ENCODE results near the gene KRTAP1-5.
"Not testable (repeated sequence)": the region's sequence is repeated elsewhere in the genome, so short reads cannot be mapped to it uniquely, and the experiment has no call there.

KRTAP1-5 gene

GRCh38 chr17:41046735-41047465, 19.9 kb upstream of the KRTAP1-5 start, which contains the start of gene KRTAP2-1:
TSS of gene KRTAP2-1 (minus strand) at chr17:41047316. CDS start at chr17:41047267, 49 bp downstream.
- DNase-seq, result not testable (repeated sequence)

GRCh38 chr17:41042953-41043352, 15.9 kb upstream of the KRTAP1-5 start:
- no peak for DNase-seq

GRCh38 chr17:41040783-41041571, 14.0 kb upstream of the KRTAP1-5 start, which contains the start of gene KRTAP1-1:
TSS of gene KRTAP1-1 (minus strand) at chr17:41041450. CDS start at chr17:41041397, 53 bp downstream.
- DNase-seq, result peak; percentile 31

- no peak for DNase-seq
These were observed 10.9 kb upstream of the KRTAP1-5 start for GRCh38 chr17:41037853-41038350.

GRCh38 chr17:41034346-41034935, 7.4 kb upstream of the KRTAP1-5 start, which contains the start of gene KRTAP1-3:
TSS of gene KRTAP1-3 (minus strand) at chr17:41034874. CDS start at chr17:41034821, 53 bp downstream.
- DNase-seq, result peak; percentile 24

DNA sequence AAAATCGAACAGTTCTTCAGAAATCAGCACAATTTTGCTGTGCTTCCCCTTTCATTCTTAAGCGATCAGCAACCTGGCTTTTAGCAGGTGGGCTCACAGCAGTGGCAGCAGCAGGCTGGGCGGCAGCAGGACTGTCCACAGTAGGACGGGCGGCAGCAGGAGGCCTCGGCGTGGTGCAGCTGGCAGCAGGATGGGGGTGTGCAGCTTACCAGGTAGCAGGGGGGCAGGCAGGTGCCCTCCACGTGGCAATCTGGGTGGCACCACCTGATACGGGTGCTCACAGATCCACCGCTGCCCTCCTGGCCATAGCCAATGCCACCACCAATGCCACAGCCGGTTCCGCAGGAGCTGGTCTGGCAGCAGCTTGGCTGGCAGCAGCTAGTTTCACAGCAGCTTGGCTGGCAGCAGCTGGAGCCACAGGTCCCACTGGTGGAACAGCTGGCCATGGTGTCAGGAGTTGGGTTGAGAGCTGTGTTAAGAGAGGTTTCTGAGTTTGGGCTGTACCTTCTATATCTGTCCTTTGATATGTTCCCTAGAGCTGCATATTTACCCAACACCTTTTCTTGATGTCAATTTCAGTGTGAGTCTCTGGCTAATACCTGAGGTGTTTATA, 2.7 kb upstream of the KRTAP1-5 start, which contains the start of gene KRTAP1-4:
Gene KRTAP1-4, minus strand, starts transcription at position 563 of the 613 bp plus-strand sequence. Its CDS starts 117 bp downstream, at position 446.
- no peak for DNase-seq

DNA sequence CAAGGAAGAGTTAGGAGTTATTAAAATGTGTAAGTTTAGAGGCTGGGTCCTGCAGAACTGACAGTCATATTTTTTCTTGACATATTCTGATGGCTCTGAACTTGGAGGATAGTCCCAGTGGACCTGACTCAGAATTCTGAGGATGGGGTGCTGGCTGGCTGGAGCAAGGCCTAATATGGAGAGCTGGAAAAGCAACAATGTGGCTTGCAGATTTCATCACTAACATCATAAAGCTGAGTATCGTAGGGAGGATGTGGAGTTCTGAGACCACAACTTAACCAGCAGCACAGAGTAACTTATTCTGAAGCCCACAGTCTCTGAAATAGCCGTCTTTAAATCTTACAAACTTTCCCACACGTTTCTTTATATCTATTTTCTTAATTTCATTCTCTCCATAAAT, 2.3 kb downstream of the KRTAP1-5 start:
- DNase-seq, result no peak

DNA sequence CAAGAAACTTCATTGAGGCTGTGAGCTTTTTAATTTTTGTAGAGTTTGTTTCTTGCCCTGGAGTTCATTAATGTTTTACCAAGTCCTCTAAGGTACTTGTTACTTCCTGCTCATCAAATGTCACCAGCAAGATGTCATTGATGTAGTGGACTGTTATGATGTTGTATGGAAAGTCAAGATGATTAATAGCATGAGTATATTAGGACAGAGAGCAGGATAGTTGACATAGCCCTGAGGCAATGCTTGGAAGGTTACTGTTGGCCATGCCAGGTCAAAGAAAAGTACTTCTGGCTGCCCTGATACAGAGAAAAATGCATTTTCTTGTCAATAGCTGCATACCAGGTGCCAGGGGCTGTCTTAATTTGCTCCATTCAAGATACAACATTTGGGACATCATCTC, 6.7 kb downstream of the KRTAP1-5 start:
- no peak for DNase-seq

DNA sequence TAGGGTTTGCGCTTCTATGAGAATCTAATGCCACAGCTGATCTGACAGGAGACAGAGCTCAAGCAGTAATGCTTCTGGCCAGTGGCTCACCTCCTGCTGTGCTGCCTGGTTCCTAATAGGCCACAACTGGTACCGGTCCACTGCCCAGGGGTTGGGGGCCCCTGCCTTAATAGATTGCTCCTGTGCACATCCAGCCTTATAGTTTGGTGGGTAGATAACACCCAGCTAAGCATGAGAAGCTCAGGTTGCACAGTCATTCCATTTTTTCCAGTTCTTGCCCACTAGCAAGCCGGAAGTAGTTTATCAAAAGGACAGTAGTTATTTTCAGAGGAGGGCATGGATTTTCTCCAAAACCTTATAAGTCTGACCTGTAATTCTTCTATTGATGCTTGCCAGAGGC, 7.6 kb downstream of the KRTAP1-5 start:
- DNase-seq, result no peak

- DNase-seq, result no peak
These were observed 8.5 kb downstream of the KRTAP1-5 start for GRCh38 chr17:41018541-41018940.

DNA sequence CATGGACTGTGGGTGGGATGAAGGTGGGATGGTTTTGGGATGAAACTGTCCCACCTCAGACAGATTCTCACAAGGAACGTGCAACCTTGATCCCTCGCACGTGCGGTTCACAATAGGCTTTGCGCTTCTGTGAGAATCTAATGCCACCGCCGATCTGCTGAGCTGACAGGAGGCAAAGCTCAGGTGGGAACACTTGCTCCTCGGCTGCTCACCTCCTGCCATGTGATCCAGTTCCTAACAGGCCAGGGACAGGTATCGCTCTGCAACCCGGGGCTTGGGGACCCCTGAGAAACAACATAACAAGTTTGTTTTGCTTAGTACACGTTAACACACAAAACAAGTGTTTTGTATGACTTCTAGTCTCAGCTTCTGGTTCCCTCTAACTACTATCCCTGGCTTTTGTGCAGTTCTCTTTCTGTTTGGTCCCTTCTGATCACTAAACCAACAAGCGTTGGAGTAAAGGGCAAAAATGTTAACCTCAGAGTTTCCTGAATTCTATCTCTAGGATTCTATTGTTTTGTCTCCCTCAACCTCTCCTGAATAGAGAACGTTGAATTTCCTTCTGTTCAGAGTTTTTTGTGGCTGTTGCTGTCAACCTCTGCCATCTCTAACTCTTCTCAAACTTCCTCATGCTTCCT, 10.3 kb downstream of the KRTAP1-5 start:
- no peak for DNase-seq

DNA sequence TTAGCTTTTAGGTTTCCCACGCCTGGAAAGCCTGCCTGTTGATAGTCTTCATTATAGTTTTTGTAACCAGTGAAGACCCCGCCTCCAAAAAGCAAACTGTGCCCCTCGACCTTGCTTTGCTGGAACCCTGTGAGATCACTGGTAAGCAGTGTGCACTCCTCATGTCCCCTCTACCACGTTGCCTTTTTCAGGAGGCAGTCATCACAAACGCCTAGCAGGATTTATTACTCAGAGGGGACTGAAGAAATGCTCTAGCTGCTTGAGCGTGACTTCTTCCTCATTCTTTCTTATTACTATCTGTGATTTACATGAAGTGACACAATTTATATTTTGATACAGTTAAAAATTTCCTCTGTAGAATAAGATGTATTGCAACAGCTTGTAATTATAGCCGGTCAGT, 11.6 kb downstream of the KRTAP1-5 start:
- DNase-seq, result no peak

DNA sequence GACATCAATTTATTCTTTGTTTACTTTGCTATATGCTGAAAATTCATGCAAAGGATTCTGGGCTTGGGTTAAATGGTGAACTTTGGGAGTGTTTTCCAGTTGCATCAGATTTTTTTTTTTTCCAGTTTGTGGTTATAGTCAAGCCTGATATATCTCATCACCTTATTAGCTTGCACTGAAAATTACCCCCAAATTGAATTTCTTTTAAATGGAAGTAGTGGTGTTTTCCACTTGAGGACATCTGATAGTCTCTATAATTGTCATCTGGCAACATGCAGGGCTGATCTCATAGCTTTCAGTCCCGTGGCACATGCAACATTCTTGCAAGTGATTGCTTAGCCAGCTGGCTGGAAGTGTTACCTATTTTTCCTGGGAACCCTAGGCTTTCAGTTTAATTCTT, 13.4 kb downstream of the KRTAP1-5 start:
- DNase-seq, result no peak

GRCh38 chr17:41013181-41013580, 13.8 kb downstream of the KRTAP1-5 start:
- no peak for DNase-seq

GRCh38 chr17:41012326-41013120, 14.5 kb downstream of the KRTAP1-5 start:
- DNase-seq, result no peak

- DNase-seq, result no peak
These were observed 16.6 kb downstream of the KRTAP1-5 start for GRCh38 chr17:41010441-41010840.

GRCh38 chr17:41009936-41010335, 17.1 kb downstream of the KRTAP1-5 start:
- no peak for DNase-seq

DNA sequence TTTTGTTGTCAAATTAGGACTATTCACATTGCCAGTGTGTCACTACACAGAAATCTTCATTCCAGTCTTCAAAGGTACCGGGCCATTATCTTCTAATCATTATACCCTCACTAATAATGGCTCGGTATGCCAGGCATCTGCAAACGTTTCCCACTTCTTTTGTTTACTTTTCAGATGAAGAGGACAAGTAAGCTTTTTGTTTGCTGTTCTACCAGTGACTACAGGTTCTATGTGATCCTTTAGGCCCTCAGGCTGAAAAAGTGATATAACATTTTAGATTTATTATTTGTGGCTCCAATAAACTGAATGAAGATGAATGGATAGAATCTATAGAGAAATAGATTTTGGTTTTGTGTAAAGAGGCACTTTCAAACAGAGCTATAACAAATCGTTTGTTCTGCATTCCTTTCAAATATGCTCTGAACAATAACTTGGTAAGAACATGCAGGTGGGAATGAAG, 17.7 kb downstream of the KRTAP1-5 start:
- DNase-seq, result peak; percentile 51

GRCh38 chr17:41008811-41009210, 18.2 kb downstream of the KRTAP1-5 start, which contains the start of gene KRTAP3-1:
TSS of gene KRTAP3-1 (minus strand) at chr17:41009128. CDS start at chr17:41009074, 54 bp downstream.
- peak; percentile 79 for DNase-seq

DNA sequence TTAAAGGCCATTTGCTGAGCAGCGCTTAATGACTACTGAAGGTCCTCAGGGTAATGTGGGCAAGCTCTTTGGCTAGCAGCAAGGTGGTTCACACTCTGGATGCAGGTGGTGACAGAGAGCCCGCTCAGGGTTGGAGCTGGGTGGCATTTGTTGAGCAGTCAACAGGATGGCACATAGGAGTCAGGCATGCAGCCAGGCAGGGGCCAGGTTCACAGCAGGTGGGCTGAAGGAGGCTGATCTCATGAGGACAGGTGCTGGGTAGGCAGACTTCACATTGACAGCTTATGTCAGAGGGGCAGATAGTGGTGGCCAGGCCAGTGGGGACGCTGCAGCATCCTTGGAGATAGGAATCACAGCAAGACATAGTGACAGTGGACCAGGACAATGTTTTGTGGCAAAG, 22.6 kb downstream of the KRTAP1-5 start:
- DNase-seq, result peak; percentile 46

- DNase-seq, result no peak
These were observed 23.1 kb downstream of the KRTAP1-5 start for GRCh38 chr17:41003926-41004325.
